GM18499 (cell line): ENCODE data around the gene DLGAP4.

Experiments
- ATAC-seq: cut with Tn5 transposase; IDR thresholded peaks from one replicate; pipeline ENCODE4 v1.9.1; 2021; ENCODE audit warnings: moderate number of reproducible peaks; ENCODE audit not compliant: insufficient read depth, unreplicated experiment

Gene DLGAP4

DNA sequence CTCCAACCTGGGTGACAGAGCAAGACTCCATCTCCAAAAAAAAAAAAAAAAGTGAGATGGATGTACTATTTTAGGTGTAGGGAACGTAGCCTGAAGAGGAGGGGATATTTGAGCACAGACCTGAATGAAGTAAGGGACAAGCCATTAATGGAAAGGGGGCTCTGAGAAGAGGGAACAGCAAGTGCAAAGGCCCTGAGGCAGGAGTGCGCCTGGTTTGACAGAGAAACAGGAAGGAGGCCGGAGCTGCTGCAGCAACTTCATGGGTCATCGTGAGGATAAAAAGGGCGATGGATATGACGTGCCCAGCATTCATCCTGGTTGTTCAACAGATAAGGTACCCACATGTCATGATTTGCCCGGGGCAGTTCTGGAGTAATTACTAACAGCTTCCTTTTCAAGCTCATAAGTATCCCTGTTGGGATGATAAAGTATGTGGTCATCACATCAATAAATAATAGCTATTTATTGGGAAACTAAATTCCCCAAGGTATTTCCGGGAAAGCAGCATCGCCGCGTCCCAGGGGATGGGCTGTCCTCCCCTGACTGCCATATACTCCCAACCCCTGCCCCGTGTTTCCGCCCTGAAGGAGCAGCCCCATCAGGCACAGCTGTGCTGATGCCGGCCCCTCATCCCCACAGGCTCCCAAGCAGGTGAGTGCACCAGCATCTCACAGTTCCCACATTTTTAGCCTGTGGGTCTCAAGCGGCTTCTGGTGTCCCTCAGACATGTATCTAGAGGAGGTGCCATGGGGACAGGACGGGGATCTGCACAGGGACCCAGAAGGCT, 43.4 kb downstream of the DLGAP4 start:
- ATAC-seq, result no peak

DNA sequence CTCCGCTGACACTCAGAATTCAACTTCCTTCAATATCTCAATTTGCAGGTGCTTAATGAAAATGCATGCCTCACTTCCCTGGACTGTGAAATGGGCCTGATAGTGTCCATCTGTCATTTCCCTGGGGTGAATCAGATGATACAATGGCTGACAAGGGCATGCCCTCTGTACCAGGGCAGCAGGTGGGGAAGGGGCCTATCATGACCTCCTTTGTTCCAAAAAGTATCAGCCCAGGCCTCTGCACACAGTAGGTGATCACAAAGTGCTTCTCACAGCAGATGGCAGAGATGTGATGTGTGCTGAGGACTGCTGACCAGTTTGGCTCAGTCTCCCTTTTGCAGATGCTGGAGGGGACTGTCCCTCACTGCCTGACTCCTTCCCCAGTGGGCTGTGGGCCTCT, 44.3 kb downstream of the DLGAP4 start:
- no peak for ATAC-seq

DNA sequence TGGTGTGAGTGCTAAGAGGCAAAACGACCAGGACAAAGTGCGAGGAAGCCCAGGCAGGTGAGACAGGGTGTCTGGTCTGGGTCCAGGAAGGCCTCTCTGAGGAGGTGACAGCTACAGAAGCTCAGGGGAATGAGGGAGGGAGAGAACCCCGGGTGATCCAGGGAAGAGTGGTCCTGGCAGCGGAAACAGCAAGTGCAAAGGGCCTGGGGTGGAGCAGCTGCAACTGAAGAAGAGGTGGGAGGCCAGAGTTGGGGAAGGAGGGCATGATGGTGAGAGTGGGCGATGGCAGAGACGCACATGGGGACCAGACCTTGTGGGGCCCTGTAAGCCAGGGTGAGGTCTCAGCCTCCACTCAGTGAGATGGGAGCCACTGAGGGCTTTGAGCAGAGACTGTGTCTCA, 45.8 kb downstream of the DLGAP4 start:
- ATAC-seq, result no peak

DNA sequence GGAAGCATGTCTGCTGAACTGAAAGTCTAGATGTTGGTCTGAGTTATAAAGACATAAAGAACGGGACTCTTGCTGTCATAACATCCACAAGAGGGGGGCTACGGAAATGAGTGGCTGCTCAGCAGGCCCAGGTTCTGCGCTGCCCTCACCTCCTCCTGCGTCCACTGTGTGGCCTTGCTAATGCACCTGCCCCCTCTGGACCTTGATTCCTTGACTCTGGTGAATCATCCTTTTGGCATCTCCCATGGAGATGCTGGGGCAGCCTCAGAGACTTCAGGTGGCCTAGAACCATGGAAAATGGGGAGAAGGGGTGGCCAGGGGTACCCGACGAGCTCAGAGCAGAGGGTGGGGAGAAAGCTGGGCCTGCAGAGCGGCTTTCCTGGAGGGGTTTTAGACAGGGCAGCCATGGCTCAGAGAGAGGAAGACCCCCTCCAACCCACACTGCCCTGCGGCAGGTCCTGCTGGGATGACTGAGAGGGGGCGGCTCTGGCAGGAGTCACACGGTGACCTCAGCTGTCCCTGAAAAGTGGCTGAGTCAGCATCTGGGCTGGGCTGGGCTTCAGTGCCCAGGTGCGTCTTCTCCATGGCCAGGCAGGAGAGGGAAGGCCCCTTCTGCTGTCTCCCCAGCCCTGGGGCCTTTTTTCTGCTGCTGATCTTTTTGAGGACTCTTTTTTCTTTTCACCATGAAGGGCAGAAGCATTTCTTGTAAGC, 46.9 kb downstream of the DLGAP4 start:
- no peak for ATAC-seq

DNA sequence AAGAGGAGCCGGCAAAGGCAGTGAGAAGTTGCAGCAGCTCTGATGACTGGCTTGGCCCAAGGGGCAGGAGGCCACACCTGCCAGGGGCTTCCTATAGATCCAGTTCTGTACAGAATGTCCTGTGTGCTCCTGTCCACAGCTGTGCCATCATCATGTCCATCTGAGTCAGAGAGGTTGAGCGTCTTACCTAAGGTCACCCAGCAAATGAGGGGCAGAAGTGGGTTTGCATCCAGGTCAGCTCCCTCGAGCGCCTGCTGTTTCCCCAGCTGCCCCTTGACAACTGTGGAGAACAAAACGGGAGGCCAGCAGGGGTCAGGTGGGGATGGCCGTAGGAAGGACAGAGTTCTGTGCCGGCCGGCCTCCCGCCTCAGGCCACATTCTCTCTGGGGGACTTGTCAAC, 47.6 kb downstream of the DLGAP4 start:
- no peak for ATAC-seq

DNA sequence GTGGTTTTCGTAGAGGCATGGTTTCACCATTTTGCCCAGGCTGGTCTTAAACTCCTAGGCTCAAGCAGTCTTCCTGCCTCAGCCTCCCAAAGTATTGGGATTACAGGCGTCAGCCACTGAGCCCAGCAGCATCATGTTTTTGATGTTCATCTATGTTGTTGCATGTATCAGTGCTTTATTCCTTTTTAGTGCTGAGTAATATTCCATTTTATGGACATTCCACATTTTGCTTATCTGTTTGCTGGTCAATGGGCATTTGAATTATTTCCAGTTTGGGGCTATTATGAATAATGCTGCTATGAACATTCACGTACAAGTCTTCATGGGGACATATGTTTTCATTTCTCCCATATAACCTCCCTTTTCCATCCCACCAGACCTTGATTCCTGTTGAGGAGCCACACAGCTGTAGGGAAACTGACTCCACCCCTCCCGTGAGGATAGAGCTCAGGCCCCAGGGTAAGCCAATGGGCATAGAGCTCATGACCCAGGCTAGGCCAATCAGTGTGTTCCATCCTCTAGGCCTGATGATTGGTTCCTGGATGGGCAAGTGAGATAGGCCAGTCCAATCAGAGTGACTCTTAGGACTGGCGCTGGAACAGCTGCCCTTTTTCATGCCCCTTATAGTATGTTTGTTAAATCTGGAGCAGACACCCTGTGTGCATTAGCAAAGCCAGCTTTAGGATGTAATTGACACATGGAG, 49.5 kb downstream of the DLGAP4 start:
- ATAC-seq, result no peak

DNA sequence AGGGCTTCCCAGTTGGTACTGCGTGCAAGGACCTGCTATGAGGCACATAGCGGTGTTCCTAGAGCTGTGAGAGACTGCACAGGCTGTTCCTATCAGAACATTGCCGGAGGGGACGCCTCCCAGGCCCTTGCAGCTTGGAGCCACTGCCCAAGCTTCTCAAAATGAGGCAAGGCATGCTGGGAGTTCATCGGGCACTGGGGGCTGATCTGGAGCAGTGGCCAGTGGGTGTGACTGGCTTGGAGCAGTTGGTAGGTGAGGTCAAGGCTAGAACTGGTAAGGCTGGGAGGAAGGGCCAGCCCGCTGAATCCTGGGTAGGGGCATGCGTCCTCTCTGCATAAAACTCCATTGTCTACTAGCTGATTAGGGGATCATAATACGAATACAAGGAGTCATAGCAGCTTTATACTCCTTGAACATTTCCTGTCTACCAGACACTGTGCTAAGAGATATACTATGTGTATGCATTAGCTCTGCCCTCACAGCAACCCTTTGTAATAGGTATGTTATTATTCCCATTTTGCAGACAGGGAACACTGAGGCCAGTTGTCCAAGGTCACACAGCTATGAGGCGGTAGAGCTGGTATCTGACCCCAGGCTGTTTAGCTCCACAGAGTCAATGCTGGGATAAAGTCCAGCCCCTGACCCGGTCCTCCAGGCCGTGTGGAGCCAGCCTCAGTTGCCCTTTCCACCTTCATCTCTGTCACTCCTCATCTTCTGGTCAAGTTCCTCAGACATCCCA, 53.7 kb downstream of the DLGAP4 start:
- no peak for ATAC-seq

DNA sequence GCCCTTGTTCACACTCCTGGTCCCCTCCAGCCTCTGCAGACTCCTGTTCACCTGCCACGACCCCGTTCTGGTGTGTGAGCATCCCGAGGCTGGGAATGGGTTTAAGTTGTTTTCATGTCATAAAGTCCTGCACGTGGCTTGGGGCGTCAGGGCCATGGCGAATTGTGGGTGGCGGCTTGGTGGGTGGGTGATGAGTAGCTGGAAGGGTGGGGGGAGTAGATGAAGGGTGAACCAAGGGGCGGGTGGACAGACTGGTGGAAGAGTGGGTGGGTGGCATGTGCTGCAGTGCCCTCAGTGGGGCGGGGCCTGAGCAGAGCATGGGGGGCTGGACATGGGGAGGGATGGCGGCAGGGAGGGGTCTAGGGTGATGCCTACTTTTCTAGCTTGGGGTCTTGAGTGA, 54.3 kb downstream of the DLGAP4 start:
- no peak for ATAC-seq

DNA sequence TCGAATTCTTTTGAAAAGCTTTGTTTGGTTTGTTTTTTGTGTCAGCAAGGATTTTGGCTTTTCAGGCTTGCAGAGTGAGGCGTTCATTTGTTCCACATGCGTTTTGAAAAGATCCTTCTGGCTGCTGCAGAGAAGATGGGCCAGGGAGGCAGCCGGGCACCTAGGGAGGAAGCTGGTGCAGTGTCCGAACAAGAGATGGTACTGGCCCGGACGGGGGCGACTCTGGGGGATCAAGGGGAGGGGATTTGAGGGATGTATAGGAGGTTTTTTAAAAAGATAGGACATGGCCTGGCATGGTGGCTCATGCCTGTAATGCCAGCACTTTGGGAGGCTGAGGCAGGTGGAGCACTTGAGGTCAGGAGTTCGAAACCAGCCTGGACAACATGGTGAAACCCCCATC, 55.3 kb downstream of the DLGAP4 start:
- no peak for ATAC-seq

DNA sequence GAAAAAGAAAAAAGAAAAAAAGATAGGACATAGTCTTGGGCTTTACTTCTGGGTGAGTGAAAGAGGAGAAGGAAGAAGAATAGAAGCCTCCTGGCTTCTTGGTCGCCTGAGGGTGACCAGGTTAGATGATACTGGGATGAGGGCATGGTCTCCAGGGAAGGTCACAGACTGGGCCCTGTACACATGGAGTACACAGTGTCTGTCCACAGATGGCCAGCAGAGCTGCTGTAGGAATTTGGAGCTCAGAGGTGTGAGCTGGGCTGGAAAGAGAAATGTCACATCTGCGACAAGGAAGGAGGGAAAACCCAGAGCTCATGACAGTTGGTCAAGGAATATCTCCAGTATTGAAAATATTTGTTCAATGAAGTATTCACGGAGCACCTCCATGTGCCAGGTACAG, 56.1 kb downstream of the DLGAP4 start:
- no peak for ATAC-seq

DNA sequence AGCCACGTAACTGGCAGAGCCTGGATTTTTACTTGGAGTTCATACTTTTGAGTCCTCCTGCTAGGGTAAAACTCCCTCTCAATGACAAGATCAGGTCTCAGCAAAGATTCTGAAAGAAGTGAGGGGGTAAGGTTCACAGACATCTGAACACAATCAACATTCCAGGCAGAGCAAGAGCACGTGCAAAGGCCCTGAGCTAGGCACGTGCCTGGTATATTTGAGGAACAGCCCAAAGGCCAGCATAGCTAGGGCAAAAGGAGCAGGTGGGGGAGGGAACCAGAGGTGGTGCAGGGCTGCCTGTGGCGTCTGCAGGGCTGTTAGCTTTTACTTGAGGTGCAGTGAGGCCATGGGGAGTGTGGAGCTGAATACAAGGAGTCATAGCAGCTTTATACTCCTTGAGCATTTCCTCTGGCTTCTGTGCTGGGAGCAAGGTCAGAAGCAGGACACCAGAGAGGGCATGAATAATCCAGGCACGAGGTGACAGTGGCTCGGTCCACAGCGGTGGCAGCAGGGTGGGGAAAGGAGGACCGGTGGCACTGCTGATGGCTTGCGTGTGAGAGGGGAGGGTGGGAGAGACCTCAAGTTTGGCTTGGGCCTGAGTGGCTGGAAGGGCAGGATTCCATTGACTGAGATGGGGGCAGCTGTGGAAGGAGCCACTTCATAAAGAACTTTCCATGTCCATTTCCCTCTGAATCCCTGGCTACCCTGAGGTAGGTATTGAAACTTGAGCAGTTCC, 57.0 kb downstream of the DLGAP4 start:
- no peak for ATAC-seq

DNA sequence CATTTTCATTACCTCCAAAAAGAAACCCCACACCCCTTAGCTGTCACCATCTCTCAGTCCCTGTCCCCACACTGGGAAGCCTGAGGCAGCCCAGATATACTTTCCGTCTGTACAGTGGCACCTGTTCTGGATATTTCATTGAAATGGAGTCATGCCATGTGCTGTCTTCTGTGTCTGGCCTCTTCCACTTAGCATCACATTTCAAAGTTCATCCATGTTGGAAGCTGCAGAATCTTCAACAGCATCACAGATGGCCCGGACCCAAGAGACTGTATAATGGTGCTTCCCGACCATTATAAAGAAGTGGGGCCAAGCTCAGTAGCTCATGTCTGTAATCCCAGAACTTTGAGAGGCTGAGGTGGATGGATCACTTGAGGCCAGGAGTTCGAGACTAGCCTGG, 58.4 kb downstream of the DLGAP4 start:
- no peak for ATAC-seq

DNA sequence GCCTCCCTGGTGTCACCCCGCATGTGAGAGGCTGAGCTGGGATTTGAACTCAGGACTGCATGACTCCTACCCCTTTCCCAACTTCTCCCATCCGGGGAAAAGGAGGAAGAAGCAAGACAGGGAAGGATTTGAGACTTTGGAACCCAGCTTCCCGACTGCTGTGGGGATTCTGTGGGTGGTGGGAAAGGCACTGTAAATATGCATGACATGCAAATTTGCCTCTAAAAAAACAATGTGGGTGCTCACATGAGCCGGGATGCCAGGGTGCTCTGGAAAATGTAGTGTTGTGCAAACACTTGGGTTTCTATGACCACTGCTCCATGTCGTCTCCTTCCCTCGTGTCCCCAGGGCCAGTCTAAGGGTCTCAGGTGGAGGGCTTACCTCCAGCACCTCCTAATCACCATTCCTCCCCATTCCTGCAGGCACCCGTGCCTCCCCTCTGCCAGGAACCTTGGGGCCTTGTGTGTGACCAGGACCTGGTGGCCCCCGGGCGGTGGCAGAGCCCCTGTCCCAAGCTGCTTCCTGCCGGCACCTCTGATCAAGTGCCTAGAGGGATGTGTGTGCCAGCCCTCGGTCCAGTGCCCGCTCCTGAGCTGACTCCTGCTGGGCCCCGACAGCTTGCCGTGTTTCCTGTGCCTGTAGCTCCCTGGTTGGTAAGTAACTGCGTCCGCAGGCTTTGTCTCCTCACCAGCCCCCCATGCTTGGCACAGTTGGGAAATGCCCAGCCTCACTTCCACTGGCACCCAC, 60.7 kb downstream of the DLGAP4 start:
- ATAC-seq, result no peak

DNA sequence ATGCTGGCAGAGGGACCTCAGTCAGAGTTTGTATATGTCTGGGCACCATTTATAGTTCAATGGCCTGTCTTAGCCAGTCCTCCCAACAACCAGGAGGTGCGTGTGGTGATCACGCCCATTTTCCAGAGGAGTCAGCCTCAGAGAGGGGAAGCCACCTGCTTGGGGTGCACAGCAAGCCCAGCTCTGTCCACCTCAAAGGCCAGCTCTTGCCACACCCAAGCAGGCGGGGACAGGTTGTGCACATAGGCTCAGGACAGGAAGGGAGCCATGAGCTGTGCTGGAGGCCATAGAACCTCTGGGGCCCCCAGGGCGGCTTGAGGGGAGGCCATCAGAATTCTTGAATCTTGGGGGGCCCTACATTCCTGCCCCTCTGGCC, 61.2 kb downstream of the DLGAP4 start:
- ATAC-seq, result no peak

DNA sequence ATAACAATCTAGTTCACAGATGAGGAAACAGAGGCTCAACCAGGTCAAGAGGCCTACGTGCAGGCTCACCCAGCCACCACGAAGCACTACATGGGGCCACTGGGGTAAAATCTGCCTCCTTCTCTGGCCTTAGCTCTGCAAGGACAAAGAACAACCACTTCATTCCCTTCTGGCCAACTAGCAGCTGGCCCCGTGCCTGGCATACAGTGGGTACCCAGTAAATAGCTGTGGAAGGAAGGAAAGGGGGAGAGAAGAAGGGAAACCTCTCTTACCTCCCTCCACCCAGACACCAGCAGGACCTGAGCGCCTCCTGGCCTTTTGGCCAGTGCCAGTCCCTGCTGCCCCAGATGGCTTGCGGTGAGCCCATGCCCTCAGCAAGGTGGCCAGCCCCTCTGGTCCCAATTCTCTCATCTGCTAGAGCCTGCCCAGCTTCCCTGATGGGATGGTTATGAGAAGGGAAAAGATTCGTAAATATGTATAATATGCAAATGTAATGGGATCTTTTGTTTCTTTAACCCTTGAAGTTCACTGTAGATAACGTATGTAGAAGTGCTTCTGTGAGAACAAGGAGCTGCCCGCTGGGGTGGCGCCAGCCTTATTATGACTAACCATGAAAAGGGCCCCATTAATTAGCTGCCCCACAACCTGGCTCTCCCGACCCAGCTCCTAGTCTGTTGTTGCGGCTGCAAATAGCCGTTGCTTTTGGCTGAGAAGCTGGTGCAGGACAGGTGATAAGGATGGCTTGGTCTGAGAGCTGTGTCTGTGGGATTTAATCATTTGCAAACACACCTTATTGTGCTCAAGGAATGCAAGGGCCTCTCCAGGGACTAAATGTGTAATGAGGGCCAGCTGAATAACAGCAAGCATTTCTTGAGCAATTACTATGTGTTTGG, 62.0 kb downstream of the DLGAP4 start:
- ATAC-seq, result no peak

DNA sequence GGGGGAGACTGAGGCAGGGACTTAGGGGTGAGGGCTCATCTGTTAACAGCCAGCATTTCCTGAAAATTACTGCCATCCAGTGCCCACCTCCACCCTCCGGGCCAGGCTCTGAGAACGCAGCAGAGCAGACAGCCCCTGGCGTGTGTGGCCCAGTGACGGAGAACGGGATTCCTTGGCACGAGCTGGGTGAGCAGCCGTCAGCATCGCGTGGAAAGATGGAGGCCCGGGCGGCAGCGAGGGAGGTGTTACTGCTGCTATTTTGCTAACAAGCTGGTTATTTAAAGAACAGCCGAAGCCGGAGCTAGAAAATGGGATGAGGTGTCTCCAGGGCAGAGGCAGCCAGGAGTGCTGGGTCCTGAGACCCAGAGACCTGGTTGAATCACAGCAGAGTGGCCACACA, 62.7 kb downstream of the DLGAP4 start:
- ATAC-seq, result no peak

DNA sequence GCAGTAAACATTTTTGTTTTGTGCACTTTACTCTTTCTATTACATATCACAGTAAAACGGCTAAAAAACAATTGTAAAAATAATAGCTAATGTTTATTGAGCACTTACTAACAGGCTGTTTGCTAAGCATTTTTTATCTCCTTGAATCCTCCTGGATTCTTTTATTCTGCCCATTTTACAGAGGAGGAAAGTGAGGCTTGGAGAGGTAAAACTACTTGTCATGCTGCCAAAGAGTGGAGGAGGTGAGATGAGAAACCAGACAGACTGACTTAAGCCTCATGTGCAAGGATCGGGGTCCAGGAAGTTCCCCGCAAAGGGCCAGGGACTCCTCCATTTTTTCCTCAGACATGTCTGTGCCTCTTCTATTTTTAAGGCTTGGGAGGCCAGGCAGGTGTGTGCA, 63.6 kb downstream of the DLGAP4 start:
- no peak for ATAC-seq

DNA sequence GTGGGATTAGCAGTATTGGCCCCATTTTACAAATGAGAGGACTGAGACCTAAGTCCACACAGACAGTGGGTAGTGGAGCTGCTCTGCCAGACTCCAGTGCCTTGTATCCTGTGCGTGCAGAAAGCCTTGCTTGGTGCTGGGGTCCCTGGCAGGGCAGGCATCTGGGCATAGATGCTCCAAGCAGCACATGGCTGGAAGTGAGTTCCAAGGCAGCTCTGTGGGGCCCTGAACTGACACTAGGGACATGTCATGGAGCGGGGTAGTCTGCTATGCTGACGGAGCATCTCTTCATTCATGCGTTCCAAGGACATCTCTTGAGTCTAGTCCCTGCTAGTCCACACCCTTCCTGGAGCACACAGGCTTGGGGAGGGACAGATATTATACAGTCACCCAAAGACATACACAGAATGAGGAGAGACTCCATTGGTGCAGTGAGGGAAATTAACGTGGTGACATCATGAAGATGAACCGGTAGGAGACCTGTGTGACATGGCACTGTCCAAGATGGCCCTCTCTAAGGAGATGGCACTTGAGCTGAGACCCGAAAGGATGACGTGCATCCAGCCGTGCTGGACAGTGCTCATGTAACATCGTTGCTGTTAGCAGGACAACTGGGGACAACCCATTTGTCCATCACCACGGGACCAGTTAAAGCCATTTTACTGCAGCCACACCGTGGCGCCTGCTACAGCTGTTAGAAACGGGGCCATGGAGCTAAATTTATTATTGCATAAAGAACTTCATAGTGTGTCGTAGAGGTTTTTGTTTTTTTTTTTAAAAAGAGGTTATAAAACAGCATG, 65.1 kb downstream of the DLGAP4 start:
- ATAC-seq, result no peak
